ENCODE measurements around the gene LETMD1.

Gene LETMD1

DNA sequence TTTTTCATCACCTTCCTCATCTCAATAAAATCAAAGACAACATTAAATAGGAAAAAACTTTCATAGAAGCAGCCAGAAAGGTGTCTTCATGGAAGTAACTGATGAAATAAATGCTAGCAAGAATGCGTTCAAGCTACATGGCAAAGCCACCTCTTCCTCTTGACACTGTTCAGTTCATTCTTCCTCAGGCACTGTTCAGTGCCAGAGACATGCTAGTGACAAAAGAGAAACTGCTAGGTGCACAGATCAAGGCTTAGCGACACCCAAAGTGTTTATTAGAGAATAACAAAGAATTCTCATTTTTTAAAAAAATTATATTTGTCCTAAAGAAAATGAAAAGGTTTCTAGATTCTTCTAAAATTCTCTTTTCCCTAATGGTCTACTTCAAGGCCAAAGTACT is 29.2 kb upstream of the LETMD1 start:
- no peaks in the 10 kb centered on the region for H3K27me3 ChIP-seq (replicated peaks; ENCODE audit: insufficient read depth, low read length)
- no peaks in the 10 kb centered on the region for H3K9me3 ChIP-seq (replicated peaks; ENCODE audit: insufficient read depth, low read length)
- no peak for DNase-seq
- H3K79me2 ChIP-seq (ENCODE audit: low read length), result peaks cover 96% of the 10 kb centered on the region
- H3K4me3 ChIP-seq (ENCODE audit: low read length), result no peak overlapping the region
- no peak overlapping the region for H3K4me2 ChIP-seq (ENCODE audit: low read depth, low read length)
- H3F3A ChIP-seq (ENCODE audit: insufficient read depth, low read length), result peaks cover 10% of the 10 kb centered on the region
- H2AFZ ChIP-seq (ENCODE audit: low read length), result no peak overlapping the region
- H3K36me3 ChIP-seq (replicated peaks; ENCODE audit: insufficient read depth, low read length), result no peaks in the 10 kb centered on the region
- TF ChIP-seq, protein P1, sequence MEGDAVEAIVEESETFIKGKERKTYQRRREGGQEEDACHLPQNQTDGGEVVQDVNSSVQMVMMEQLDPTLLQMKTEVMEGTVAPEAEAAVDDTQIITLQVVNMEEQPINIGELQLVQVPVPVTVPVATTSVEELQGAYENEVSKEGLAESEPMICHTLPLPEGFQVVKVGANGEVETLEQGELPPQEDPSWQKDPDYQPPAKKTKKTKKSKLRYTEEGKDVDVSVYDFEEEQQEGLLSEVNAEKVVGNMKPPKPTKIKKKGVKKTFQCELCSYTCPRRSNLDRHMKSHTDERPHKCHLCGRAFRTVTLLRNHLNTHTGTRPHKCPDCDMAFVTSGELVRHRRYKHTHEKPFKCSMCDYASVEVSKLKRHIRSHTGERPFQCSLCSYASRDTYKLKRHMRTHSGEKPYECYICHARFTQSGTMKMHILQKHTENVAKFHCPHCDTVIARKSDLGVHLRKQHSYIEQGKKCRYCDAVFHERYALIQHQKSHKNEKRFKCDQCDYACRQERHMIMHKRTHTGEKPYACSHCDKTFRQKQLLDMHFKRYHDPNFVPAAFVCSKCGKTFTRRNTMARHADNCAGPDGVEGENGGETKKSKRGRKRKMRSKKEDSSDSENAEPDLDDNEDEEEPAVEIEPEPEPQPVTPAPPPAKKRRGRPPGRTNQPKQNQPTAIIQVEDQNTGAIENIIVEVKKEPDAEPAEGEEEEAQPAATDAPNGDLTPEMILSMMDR (IDR thresholded peaks at IDR 0.05; ENCODE audit: low read length), result no peak
- TF ChIP-seq EZH2phosphoT487 (IDR thresholded peaks at IDR 0.05; ENCODE audit: low read length), result no peak
- no peak for TF ChIP-seq EZH2 (optimal IDR thresholded peaks at IDR 0.05; ENCODE audit: low read depth, low read length)
- no peak overlapping the region for H3K9ac ChIP-seq (ENCODE audit: low read length)
- no peaks in the 10 kb centered on the region for H4K20me1 ChIP-seq (ENCODE audit: insufficient read depth, low read length)
- no peak overlapping the region for H3K27ac ChIP-seq (ENCODE audit: low read length)
- H3K9me2 ChIP-seq (replicated peaks; ENCODE audit: insufficient read depth, low read length), result no peaks in the 10 kb centered on the region
- 0 out of 2 replicates have a peak, but pooled peaks cover 4% of the 10 kb centered on the region for H3K4me1 ChIP-seq (ENCODE audit: low read length)

DNA sequence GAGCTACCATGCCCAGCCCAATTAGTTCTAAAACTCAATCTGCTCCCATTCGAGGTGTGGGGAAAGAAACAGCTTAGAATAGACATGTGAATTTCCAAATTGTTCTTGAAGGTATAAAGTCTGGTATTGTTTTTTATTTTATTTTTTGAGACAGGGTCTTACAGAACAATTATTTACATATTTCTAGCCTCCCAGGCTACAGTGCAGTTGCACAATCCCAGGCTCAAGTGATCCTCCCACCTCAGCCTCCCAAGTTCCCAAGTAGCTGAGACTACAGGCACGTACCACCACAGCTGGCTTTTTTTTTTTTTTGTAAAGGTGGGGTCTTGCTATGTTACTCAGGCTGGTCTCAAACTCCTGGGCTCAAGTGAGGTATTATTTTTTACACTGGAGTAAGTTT is 28.2 kb upstream of the LETMD1 start:
- H3K4me2 ChIP-seq (ENCODE audit: low read depth, low read length), result no peak overlapping the region
- no peak overlapping the region for H2AFZ ChIP-seq (ENCODE audit: low read length)
- H3K4me1 ChIP-seq (ENCODE audit: low read length), result 0 out of 2 replicates have a peak, but pooled peaks cover 8% of the 10 kb centered on the region
- no peak for TF ChIP-seq EZH2phosphoT487 (IDR thresholded peaks at IDR 0.05; ENCODE audit: low read length)
- TF ChIP-seq, protein P1 (IDR thresholded peaks at IDR 0.05; ENCODE audit: low read length), result no peak
- no peak for TF ChIP-seq EZH2 (optimal IDR thresholded peaks at IDR 0.05; ENCODE audit: low read depth, low read length)
- H3K4me3 ChIP-seq (ENCODE audit: low read length), result no peak overlapping the region
- no peak overlapping the region for H3K9ac ChIP-seq (ENCODE audit: low read length)
- H4K20me1 ChIP-seq (ENCODE audit: insufficient read depth, low read length), result no peaks in the 10 kb centered on the region
- peaks cover 20% of the 10 kb centered on the region for H3F3A ChIP-seq (ENCODE audit: insufficient read depth, low read length)
- H3K79me2 ChIP-seq (ENCODE audit: low read length), result peaks cover 96% of the 10 kb centered on the region
- no peak overlapping the region for H3K27ac ChIP-seq (ENCODE audit: low read length)
- no peaks in the 10 kb centered on the region for H3K27me3 ChIP-seq (replicated peaks; ENCODE audit: insufficient read depth, low read length)
- H3K9me3 ChIP-seq (replicated peaks; ENCODE audit: insufficient read depth, low read length), result no peaks in the 10 kb centered on the region
- DNase-seq, result no peak
- no peaks in the 10 kb centered on the region for H3K9me2 ChIP-seq (replicated peaks; ENCODE audit: insufficient read depth, low read length)
- H3K36me3 ChIP-seq (replicated peaks; ENCODE audit: insufficient read depth, low read length), result no peaks in the 10 kb centered on the region

DNA sequence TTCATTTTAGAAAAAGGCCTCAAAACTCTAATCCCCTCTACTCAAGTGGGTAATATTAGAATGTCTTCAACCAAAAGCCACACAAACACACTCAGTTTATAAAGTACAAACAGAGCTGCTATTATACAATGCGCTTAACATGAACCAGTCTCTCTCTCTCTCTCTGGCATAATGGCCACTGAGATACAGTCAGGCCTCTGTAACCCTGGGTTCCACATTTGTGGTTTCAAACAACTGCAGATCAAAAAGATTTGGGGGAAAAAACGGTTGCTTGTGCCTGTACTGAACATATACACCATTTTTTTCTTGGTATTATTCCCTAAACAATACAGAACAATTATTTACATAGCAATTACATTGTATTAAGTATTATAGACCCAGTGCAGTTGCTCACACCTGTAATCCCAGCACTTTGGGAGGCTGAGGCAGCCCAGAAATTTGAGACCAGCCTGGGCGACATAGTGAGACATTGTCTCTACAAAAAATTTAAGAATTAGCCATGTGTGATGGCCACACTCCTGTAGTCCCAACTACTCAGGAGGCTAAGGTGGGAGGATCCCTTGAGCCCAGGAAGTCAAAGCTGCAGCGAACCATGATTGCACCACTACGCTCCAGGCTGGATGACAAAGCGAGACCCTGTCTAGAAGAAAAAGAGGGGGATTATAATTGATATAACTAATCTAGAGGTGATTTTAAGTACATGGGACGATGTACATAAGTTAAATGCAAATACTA is 27.5 kb upstream of the LETMD1 start:
- Histone ChIP-seq H2AFZ (ENCODE audit: low read length) (no peak overlapping the region), H3K4me3 (ENCODE audit: low read length) (no peak overlapping the region), H3K4me1 (ENCODE audit: low read length) (0 out of 2 replicates have a peak, but pooled peaks cover 8% of the 10 kb centered on the region), H3K79me2 (ENCODE audit: low read length) (peaks cover 100% of the 10 kb centered on the region), H3K4me2 (ENCODE audit: low read depth, low read length) (no peak overlapping the region), H3K9me3 (replicated peaks; ENCODE audit: insufficient read depth, low read length) (no peaks in the 10 kb centered on the region), H4K20me1 (ENCODE audit: insufficient read depth, low read length) (no peaks in the 10 kb centered on the region), H3K36me3 (replicated peaks; ENCODE audit: insufficient read depth, low read length) (no peaks in the 10 kb centered on the region), H3K27ac (ENCODE audit: low read length) (no peak overlapping the region), H3K9me2 (replicated peaks; ENCODE audit: insufficient read depth, low read length) (no peaks in the 10 kb centered on the region), H3F3A (ENCODE audit: insufficient read depth, low read length) (peaks cover 27% of the 10 kb centered on the region), H3K27me3 (replicated peaks; ENCODE audit: insufficient read depth, low read length) (no peaks in the 10 kb centered on the region), H3K9ac (ENCODE audit: low read length) (no peak overlapping the region)
- DNase-seq, result no peak
- TF ChIP-seq, protein P1 (IDR thresholded peaks at IDR 0.05; ENCODE audit: low read length), result no peak
- TF ChIP-seq EZH2phosphoT487 (IDR thresholded peaks at IDR 0.05; ENCODE audit: low read length) (no peak), EZH2 (optimal IDR thresholded peaks at IDR 0.05; ENCODE audit: low read depth, low read length) (no peak)

Data from MM.1S (cell line).